Gastrocnemius medialis (tissue), 4 donors: Measurements from ENCODE around the gene EFCAB6.

ENCODE experiments used
- POLR2A ChIP-seq, 2 donors: fragments of 450-650 bp; IDR thresholded peaks; one replicate each; pipeline ENCODE4 v1.6.1; 2017; ENCODE audit warnings: antibody characterized with exemption in 2 of 2, mild to moderate bottlenecking in 2 of 2, moderate library complexity in 2 of 2
- TF ChIP-seq, protein P1 (sequence below), 5 experiments: fragments of 450-650 bp in 3 of 5; fragments of 200-600 bp in 2 of 5; sonication (generic) in 2 of 5; IDR thresholded peaks in 4 of 5; conservative IDR thresholded peaks in 1 of 5; 1 replicate in 4 of 5; 2 replicates in 1 of 5; pipeline ENCODE4 v1.5.1; 2016 to 2019; ENCODE audit warnings: antibody characterized with exemption in 5 of 5, mild to moderate bottlenecking in 3 of 5, moderate library complexity in 3 of 5

DNA sequence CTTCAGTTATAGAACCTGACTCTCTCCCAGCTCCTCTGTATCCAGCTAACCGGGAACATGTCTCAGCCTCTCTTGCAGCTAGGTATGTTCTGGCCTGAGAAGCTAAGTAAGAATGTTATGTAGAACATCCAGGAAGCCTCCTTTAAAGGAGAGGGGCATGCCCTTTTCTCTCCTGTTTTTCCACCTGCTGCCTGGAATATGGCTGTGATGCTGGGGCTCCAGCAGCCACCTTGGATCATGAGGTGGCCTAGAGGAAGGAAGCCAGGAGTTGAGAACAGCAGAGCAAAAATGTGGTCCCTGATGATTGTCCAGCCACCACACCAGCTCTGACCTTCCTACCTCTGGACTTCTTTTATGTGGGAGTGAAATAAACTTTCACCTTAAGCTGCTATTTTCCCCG, 282.6 kb downstream of the EFCAB6 start:
- TF ChIP-seq, protein P1, sequence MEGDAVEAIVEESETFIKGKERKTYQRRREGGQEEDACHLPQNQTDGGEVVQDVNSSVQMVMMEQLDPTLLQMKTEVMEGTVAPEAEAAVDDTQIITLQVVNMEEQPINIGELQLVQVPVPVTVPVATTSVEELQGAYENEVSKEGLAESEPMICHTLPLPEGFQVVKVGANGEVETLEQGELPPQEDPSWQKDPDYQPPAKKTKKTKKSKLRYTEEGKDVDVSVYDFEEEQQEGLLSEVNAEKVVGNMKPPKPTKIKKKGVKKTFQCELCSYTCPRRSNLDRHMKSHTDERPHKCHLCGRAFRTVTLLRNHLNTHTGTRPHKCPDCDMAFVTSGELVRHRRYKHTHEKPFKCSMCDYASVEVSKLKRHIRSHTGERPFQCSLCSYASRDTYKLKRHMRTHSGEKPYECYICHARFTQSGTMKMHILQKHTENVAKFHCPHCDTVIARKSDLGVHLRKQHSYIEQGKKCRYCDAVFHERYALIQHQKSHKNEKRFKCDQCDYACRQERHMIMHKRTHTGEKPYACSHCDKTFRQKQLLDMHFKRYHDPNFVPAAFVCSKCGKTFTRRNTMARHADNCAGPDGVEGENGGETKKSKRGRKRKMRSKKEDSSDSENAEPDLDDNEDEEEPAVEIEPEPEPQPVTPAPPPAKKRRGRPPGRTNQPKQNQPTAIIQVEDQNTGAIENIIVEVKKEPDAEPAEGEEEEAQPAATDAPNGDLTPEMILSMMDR (IDR thresholded peaks at IDR 0.05 in 4 of 5, conservative IDR thresholded peaks at IDR 0.05 in 1 of 5): no peak
- no peak for TF ChIP-seq POLR2A (IDR thresholded peaks at IDR 0.05)
